HG03175 (cell line): ENCODE data around the gene MCFD2.

Experiments used
- ATAC-seq: cut with Tn5 transposase; IDR thresholded peaks from one replicate; pipeline ENCODE4 v1.9.1; 2021; ENCODE audit warnings: mild to moderate bottlenecking, moderate library complexity; ENCODE audit not compliant: unreplicated experiment

Gene MCFD2

GRCh38 chr2:46939626-46940359 lies 24.2 kb upstream of the MCFD2 start:
- no peak for ATAC-seq

DNA sequence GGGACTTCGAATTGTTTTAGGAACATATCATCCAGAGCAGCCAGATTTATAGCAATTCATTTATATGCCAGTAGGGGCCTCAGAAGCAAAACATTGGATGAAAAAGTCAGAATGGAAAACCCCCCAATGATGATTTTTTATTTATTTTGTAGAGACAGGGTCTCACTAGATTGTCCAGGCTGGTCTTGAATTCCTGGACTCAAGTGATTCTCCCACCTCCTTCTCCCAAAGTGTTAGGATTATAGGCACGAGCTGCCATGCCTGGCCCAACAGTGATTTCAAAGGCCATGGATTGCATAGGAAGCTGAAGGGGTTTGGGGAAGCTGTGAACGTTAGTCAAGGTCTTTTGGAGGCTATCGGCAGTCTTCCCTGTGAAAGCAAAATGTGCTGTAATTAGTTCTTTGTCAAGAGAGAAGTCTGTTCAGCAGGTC lies 21.9 kb upstream of the MCFD2 start:
- ATAC-seq: no peak

DNA sequence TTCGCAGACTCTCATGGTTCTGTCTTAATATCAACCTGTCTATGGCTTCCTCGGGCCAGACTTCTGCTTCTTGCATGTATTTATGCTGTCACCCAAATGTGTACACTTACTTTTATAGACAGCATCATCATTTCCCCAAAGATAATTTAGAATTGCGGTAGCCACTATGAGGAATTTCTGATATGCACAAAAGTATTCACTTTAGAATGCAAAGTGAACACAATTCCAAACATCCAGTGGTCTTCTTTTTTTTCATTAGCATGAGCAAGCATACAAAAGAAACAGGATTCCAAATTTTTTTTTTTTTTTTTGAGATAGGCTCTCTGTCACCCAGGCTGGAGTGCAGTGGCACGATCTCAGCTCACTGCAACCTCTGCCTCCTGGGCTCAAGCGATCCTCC lies 21.0 kb upstream of the MCFD2 start:
- ATAC-seq: no peak

GRCh38 chr2:46935071-46935470 lies 19.5 kb upstream of the MCFD2 start:
- ATAC-seq: no peak

DNA sequence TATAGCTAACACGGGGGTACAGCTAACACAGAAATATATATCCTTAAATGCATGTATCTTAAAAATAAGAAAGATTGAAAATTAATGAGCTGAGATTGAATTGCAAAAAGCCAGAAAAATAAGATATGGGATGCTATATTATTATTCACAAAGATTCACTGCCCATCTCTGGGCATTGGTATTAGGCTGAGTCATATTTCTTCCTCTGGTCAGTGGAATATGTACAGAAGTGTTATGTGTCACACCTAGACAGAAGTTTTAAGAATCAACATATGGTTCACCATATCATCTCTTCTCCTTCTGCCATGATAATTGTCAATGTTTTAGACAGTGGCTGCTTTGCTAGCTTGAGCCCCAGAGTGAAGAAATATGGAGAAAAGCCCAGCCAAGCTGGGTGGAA lies 14.0 kb upstream of the MCFD2 start:
- no peak for ATAC-seq

GRCh38 chr2:46926863-46927262 lies 11.3 kb upstream of the MCFD2 start:
- no peak for ATAC-seq

DNA sequence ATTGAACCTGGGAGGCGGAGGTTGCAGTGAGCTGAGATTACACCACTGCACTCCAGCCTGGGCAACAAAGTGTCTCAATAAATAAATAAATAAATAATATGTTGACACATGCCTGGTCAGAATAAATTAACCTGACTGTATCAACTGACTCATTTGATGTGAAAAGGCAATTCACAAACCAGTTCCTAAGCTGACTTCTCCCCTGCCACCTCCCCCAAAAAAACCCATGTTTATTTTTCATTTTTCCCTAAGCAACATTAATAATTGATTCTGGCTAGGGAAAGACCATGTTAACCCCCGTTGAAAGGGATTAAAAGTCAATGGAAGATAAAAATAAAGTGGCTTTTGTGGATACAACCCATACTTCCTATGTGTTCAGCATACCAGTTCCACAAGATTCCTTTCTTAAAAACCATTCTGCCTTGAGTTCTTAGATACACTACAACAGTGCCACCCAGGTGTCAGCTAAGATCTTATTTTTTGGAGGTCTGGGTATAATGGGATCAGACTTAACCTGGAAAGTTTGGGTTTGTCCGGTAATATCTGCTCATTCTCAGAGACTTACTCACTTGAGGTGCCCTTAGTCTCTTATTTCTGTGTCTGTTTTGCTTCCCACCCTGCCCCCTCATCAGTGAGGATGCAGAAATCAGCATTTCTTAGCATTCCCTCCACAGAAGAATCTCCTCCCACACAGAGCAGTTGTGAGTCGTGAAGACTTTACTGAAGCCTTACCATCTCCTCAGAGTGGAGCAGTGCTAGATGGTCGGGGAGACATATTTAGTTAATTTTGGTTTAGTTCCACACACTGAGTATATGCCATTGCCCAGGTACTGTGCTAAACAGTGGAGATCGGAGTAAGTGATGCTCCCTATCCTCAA lies 10.1 kb upstream of the MCFD2 start:
- no peak for ATAC-seq

- no peak for ATAC-seq
Measured at GRCh38 chr2:46924608-46925007, 9.0 kb upstream of the MCFD2 start.

GRCh38 chr2:46924038-46924437 lies 8.4 kb upstream of the MCFD2 start:
- ATAC-seq: no peak

DNA sequence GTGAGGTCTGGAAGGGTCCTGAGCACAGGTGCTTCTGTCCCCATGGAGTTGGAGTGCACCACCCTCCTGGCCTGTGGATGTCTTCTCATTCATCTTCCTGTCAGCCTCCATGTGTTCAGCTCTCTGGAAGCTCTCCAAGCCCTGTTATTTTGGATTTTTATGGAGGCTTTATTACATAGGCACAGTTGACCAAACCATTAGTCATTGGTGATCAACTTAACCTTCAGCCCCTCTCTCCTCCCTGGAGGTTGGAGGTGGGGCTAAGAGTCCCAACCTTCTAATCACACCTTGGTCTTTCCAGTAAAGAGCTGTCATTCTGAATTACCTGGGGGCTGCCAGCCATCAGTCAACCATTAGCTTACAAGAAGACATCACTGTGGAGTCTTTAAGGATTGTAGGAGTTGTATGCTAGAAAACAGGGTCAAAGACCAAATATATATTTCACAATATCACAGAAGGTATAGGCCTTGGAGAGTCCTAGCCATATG lies 7.5 kb upstream of the MCFD2 start:
- no peak for ATAC-seq

DNA sequence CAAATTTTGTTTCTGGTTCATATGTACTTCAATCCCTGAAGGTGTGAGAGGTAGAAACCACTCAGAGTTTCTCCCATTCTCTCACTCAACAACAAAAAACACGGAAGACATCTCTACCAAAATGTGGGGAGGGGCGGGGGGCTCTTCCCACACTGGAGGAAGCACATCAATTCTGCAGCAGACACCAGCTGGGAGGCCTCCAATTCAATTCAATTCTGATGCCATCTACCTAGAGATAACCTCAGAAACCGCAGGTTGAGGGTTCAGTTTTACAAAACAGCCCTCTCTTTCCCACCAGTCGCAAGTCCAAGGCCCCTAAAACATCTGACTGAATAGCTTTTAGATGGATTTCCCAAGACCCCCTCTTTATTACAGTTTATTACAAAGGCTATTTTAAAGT lies 7.0 kb upstream of the MCFD2 start:
- ATAC-seq: no peak

DNA sequence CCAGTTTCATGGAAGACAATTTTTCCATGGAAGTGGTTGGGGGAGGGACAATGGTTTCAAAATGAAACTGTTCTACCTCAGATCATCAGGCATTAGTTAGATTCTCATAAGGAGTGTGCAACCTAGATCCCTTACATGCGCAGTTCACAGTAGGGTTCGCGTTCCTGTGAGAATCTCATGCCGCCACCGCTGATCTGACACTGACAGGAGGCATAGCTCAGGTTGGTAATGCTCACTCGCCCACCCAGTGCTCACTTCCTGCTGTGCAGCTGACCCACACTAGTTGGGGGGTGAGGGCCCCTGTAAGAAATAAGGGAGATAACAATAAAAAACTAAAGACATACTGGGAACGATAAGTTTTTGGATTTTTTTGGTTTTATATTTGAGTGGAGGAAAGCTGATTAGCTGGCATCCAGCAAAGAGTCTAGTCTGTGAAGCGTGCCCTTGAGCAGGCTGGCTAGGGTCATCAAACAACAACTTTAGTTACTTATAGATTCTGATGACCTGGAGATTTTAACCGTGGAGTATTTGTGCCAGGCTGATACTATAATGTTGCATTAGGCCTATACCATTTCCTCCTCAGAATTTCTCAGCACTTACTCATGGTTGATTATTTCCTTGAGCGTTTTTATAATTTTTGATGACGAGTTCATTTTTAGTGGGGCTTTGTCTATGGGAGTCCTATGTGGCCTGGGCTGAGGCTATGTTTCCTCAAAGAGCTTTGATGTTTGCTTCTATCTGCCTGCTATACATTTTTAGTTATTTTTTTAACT lies 6.3 kb upstream of the MCFD2 start:
- no peak for ATAC-seq

DNA sequence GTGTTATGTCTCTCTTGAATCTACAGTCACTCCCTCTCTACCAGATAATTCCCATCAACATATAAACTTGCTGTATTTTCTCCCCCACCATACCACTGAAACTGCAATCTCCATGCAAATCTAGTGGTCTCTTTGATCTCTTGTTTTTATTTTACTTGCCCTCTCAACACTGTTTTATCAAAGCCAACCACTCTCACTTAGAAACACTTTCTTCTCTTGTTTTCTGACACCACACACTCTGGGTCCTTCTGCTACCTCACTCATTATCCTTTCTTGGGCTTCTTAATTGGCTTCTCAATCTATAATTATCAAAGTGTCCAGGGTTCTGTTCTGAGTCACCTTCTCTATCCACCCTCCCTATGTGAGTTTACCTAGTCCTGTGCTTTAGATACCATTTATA lies 2.0 kb upstream of the MCFD2 start:
- ATAC-seq: no peak

DNA sequence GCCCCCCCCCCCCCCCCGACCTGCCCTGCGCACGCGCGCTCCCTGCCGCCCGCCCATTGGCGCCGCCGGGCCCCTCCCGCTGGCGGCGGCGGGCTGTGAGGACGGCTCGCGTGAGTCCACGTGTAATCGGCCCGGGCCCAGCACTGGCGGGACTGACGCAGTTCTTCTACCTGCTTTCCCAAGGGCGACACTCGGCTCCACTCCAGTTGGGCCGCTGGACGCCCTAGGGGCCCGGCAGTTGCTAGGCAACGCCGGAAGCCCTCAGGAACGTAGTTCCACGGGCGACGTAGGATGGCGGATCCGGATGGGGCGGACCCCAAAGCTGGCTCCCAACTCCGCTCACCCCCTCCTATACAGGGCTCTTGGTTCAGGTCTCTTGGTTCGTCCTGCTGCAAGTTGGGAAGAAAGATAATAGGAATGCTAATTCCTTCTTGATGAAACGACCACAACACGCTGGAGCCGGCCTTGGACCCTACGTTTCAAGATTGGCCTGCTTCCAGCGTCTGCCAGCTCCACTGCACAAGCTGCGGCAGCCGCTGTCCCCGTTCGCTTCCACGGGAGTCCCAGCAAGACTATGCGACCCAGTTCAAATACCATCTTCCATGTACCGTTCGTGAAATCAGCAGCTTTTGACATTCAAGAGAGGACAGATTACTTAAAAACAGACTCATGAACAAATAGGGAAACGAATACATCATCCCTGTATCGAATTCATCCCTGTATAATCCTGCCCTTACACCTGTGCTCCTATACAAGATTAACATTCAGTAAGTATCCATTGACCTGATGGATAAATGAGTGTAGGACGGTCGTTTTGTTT lies 415 bp upstream of the MCFD2 start:
- peak; percentile 83 for ATAC-seq

GRCh38 chr2:46914578-46915230 lies 902 bp downstream of the MCFD2 start:
- no peak for ATAC-seq

DNA sequence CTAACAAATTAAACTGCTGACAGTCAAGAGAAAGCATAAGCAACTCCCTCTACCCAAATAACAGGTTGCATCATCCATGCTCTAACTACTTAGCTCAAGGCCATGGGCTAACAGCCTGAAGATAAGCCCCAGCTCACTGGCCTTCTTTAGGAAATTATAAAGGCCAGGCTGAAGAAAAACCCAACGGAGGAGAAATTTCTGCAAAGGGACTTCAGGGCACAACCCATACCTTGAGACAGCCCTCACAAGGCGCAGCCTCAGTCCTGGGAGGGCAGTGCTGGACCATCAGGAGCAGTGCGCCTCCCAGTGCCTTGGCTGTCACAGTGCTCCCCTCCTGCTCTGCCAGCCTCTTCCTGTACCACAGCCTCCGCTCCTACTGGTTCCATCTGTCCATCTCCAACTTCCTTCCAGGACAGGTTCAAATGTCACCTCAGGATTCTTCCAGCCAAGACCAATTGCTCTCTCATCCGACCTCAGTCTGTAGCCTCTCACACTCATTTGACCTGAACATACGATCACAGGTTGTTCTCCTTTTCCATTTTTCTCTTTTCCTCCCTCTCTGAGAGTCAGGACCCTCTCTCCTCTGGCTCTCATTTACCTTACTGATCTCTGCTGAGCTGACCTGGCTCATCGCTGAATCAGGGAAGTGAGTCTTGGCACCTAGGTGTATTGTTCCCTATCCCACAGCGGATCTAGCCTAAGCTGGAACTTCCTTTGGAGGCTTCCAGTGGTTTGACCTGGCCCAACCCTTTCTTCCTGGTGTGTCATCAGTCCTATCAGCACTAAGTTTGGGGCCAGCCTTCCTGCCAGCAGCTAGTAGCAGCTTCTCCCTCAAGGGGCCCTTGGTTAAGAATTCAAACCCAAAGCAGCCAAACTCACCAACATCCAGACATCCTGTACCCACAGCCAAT lies 1.9 kb downstream of the MCFD2 start:
- ATAC-seq: no peak

GRCh38 chr2:46909771-46910419 lies 5.7 kb downstream of the MCFD2 start:
- peak; percentile 83 for ATAC-seq

DNA sequence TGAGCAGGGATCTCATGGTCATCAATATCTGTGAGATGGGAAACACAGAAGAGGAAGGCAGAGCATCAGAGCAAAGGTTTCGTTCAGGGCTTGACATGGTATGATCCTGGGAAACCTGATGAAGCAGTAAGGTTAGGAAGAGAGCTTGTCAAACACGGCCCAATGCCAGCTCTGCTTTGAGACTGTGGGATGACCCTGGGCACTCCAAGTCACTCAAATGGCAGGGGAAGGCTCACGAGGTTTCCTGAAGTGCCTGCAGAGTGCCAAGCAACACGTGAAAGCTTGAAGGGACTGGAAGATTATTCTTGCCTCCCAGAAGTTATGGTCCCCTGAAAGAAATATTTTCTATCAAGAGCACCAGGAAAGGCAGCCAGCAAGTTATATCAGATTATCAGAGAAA lies 6.5 kb downstream of the MCFD2 start:
- no peak for ATAC-seq
